H1 (cell line): ENCODE data around the gene GIMAP7. TPM values are rescaled to one million over a fixed set of nuclear protein-coding genes. Genes with fewer than 3 reads are reported as not detected.

Experiments used
- CTCF ChIA-PET: fragments of 300-600 bp; sonication (Branson Sonifier 250); formaldehyde crosslinking; loops from one replicate; lab custom pipeline; 2021; ENCODE audit not compliant: partially characterized antibody; lab: Charles Lee
- POLR2A ChIA-PET: fragments of 300-600 bp; sonication (Branson Sonifier 250); formaldehyde crosslinking; loops from one replicate; lab custom pipeline; 2021; ENCODE audit warnings: inconsistent platforms; ENCODE audit not compliant: partially characterized antibody; lab: Charles Lee
- DNase-seq, 2 experiments: peaks; one replicate each; pipeline versions ENCODE4 v3.0.0 to v3.0.0-alpha.2; 2010 to 2022; ENCODE audit warnings: low spot score in 2 of 2, low read depth in 1 of 2, mixed read lengths in 1 of 2
- FAIRE-seq: peaks from 2 replicates; lab custom pipeline; 2011; peaks lifted over from hg19 to GRCh38; lab: Jason Lieb, UNC
- H2AFZ ChIP-seq: 2 replicates; pipeline ENCODE4 v1.8.1; 2012; ENCODE audit warnings: low read length, inconsistent platforms
- H2AK5ac ChIP-seq: 2 replicates; pipeline ENCODE4 v1.6.1; 2013; ENCODE audit warnings: low read depth, low read length
- H2BK120ac ChIP-seq: replicated peaks from 2 replicates; pipeline ENCODE3; 2013; ENCODE audit warnings: low read depth, low read length, inconsistent platforms
- H2BK12ac ChIP-seq: 2 replicates; pipeline ENCODE4 v1.6.1; 2013; ENCODE audit warnings: low read depth, low read length
- H2BK15ac ChIP-seq: 2 replicates; pipeline ENCODE4 v1.6.1; 2013; ENCODE audit warnings: low read length
- H2BK20ac ChIP-seq: 2 replicates; pipeline ENCODE4 v1.6.1; 2013; ENCODE audit warnings: low read length
- H2BK5ac ChIP-seq: 2 replicates; pipeline ENCODE4 v1.6.1; 2013; ENCODE audit warnings: low read depth, low read length
- H3K14ac ChIP-seq: 2 replicates; pipeline ENCODE4 v1.6.1; 2013; ENCODE audit warnings: inconsistent platforms; ENCODE audit not compliant: insufficient read length
- H3K18ac ChIP-seq: 2 replicates; pipeline ENCODE4 v1.6.1; 2013; ENCODE audit warnings: low read length; ENCODE audit errors: extremely low read depth
- H3K23ac ChIP-seq: 2 replicates; pipeline ENCODE4 v1.6.1; 2013; ENCODE audit warnings: inconsistent platforms; ENCODE audit not compliant: insufficient read length
- H3K23me2 ChIP-seq: 2 replicates; pipeline ENCODE4 v1.6.1; 2013; ENCODE audit warnings: low read depth, low read length
- H3K27ac ChIP-seq: 2 replicates; pipeline ENCODE4 v1.6.1; 2011; ENCODE audit warnings: low read depth, low read length, inconsistent platforms
- H3K27me3 ChIP-seq, 4 experiments: replicated peaks in 1 of 4; 1 replicate in 1 of 4; 2 replicates in 3 of 4; pipeline versions ENCODE4 v1.6.1 to v1.8.1; 2011 to 2013; ENCODE audit warnings: low read length in 3 of 4, mild to moderate bottlenecking in 3 of 4, inconsistent platforms in 2 of 4, mixed read lengths in 2 of 4, moderate library complexity in 1 of 4; ENCODE audit not compliant: control insufficient read depth in 3 of 4, insufficient read depth in 3 of 4; ENCODE audit errors: extremely low read depth in 1 of 4
- H3K36me3 ChIP-seq, 4 experiments: 2 replicates each; pipeline versions ENCODE4 v1.6.1 to v1.8.1; 2011 to 2013; ENCODE audit warnings: mild to moderate bottlenecking in 4 of 4, low read length in 3 of 4, moderate library complexity in 2 of 4, control low read depth in 1 of 4, inconsistent platforms in 1 of 4; ENCODE audit not compliant: insufficient read depth in 4 of 4, control insufficient read depth in 2 of 4
- H3K4ac ChIP-seq: replicated peaks from 2 replicates; pipeline ENCODE3; 2013; ENCODE audit warnings: low read length, low read depth, mixed read lengths, inconsistent platforms; ENCODE audit not compliant: insufficient read length
- H3K4me1 ChIP-seq, 4 experiments: replicated peaks in 1 of 4; 1 replicate in 1 of 4; 2 replicates in 3 of 4; pipeline versions ENCODE4 v1.6.1 to v1.8.1; 2011 to 2013; ENCODE audit warnings: low read length in 3 of 4, inconsistent platforms in 2 of 4, mixed read lengths in 1 of 4; ENCODE audit not compliant: insufficient read depth in 4 of 4, control insufficient read depth in 3 of 4
- H3K4me2 ChIP-seq, 2 experiments: 2 replicates each; pipeline versions ENCODE4 v1.6.1 to v1.8.1; 2011 to 2013; ENCODE audit warnings: low read depth in 2 of 2, low read length in 2 of 2, control low read depth in 1 of 2, inconsistent platforms in 1 of 2, mild to moderate bottlenecking in 1 of 2; ENCODE audit not compliant: insufficient read depth in 1 of 2
- H3K4me3 ChIP-seq, 4 experiments: fragments of 200-600, 300-600 bp in 1 of 4; sonication (generic), shearing (Covaris generic), sonication (Bioruptor Twin) in 1 of 4; 2 replicates each; pipeline versions ENCODE4 v1.5.1 to v1.8.1; 2011 to 2016; ENCODE audit warnings: low read length in 4 of 4, low read depth in 3 of 4, control low read depth in 2 of 4, inconsistent platforms in 2 of 4, mild to moderate bottlenecking in 2 of 4, mixed read lengths in 1 of 4, moderate library complexity in 1 of 4; ENCODE audit not compliant: insufficient read depth in 2 of 4; ENCODE audit errors: extremely low read depth in 1 of 4
- H3K56ac ChIP-seq: replicated peaks from 2 replicates; pipeline ENCODE3; 2013; ENCODE audit warnings: low read depth, mild to moderate bottlenecking, mixed read lengths, low read length, inconsistent platforms; ENCODE audit not compliant: insufficient read length
- H3K79me1 ChIP-seq: 2 replicates; pipeline ENCODE4 v1.6.1; 2013; ENCODE audit warnings: low read depth, low read length, control low read depth
- H3K79me2 ChIP-seq, 2 experiments: 2 replicates each; pipeline versions ENCODE4 v1.6.1 to v1.8.1; 2012 to 2013; ENCODE audit warnings: low read length in 2 of 2, mild to moderate bottlenecking in 2 of 2, inconsistent platforms in 1 of 2; ENCODE audit not compliant: insufficient read depth in 2 of 2, control insufficient read depth in 1 of 2
- H3K9ac ChIP-seq, 4 experiments: replicated peaks in 1 of 4; 1 replicate in 1 of 4; 2 replicates in 3 of 4; pipeline versions ENCODE4 v1.6.1 to v1.8.1; 2011 to 2013; ENCODE audit warnings: low read depth in 3 of 4, low read length in 3 of 4, control low read depth in 2 of 4, mild to moderate bottlenecking in 2 of 4, moderate library complexity in 2 of 4, inconsistent platforms in 1 of 4; ENCODE audit errors: extremely low read depth in 1 of 4
- H3K9me3 ChIP-seq, 2 experiments: 2 replicates each; pipeline versions ENCODE4 v1.6.1 to v1.8.1; 2012 to 2013; ENCODE audit warnings: mild to moderate bottlenecking in 2 of 2, moderate library complexity in 2 of 2, control low read depth in 1 of 2, inconsistent platforms in 1 of 2, low read depth in 1 of 2, low read length in 1 of 2, mixed read lengths in 1 of 2; ENCODE audit not compliant: insufficient read depth in 2 of 2
- H4K20me1 ChIP-seq, 2 experiments: replicated peaks in 1 of 2; 2 replicates each; pipeline versions ENCODE3 to v1.8.1; 2011 to 2013; ENCODE audit warnings: inconsistent platforms in 2 of 2, low read length in 2 of 2, mild to moderate bottlenecking in 1 of 2; ENCODE audit not compliant: insufficient read depth in 2 of 2, control insufficient read depth in 1 of 2
- H4K5ac ChIP-seq: 2 replicates; pipeline ENCODE4 v1.6.1; 2013; ENCODE audit warnings: low read length, low read depth, mixed read lengths, inconsistent platforms; ENCODE audit not compliant: insufficient read length
- H4K8ac ChIP-seq: 2 replicates; pipeline ENCODE4 v1.8.0; 2013; ENCODE audit warnings: mild to moderate bottlenecking, moderate library complexity, low read length, inconsistent platforms; ENCODE audit not compliant: insufficient read depth; ENCODE audit errors: extremely low read depth
- H4K91ac ChIP-seq: replicated peaks from 2 replicates; pipeline ENCODE3; 2013; ENCODE audit warnings: low read length, mixed read lengths, inconsistent platforms; ENCODE audit not compliant: insufficient read length
- CTCF ChIP-seq, 3 experiments: IDR thresholded peaks; 1 replicate in 2 of 3; 2 replicates in 1 of 3; pipeline versions ENCODE4 v1.5.1 to v1.6.1; 2011; ENCODE audit warnings: low read length in 3 of 3, mild to moderate bottlenecking in 3 of 3, inconsistent platforms in 2 of 3, low read depth in 1 of 3, moderate library complexity in 1 of 3; ENCODE audit not compliant: insufficient read depth in 1 of 3; ENCODE audit errors: control extremely low read depth in 1 of 3
- EGR1 ChIP-seq: IDR thresholded peaks from 2 replicates; pipeline ENCODE4 v1.6.1; 2011; ENCODE audit warnings: low read depth, low read length, borderline replicate concordance
- KDM5A ChIP-seq: fragments of 200-600 bp; IDR thresholded peaks from 2 replicates; pipeline ENCODE4 v1.7.1; 2012; ENCODE audit warnings: mild to moderate bottlenecking, low read length, inconsistent platforms, mixed read lengths
- POU5F1 ChIP-seq: IDR thresholded peaks from 2 replicates; pipeline ENCODE4 v1.6.1; 2011; ENCODE audit warnings: low read depth, mild to moderate bottlenecking, low read length, moderate library complexity
- RFX5 ChIP-seq: IDR thresholded peaks from 2 replicates; pipeline ENCODE4 v1.6.1; 2011; ENCODE audit warnings: low read depth, low read length, improper control_type of control experiment, borderline replicate concordance
- SP1 ChIP-seq: IDR thresholded peaks from 2 replicates; pipeline ENCODE4 v1.6.1; 2011; ENCODE audit warnings: low read depth, low read length
- ZNF274 ChIP-seq: IDR thresholded peaks from 2 replicates; pipeline ENCODE4 v1.7.0; 2012; ENCODE audit warnings: low read length, borderline replicate concordance; ENCODE audit errors: extremely low read depth
- WGBS, 2 experiments: shearing (Covaris generic) in 1 of 2; methylation state at CpG; one replicate each; pipeline versions ENCODE4 v1.1.6 to v1.1.7; 2013 to 2015; ENCODE audit warnings: low lambda C conversion rate in 2 of 2, mixed read lengths in 2 of 2, inconsistent platforms in 1 of 2, low coverage in 1 of 2, missing lambda C conversion rate in 1 of 2; ENCODE audit not compliant: insufficient replicate concordance in 2 of 2, insufficient coverage in 1 of 2, insufficient read length in 1 of 2; ENCODE audit errors: extremely low coverage in 1 of 2, missing lambda C conversion rate in 1 of 2; 5-methylcytosine and 5-hydroxymethylcytosine counted together
- polyA plus RNA-seq, 7 experiments: library from polyadenylated mRNA; depleted of rRNA in 3 of 7; stranded (reverse) in 5 of 7; unstranded in 2 of 7; fragments of >200 nt in 5 of 7; fragments of 200-250 nt in 2 of 7; gene quantifications; 1 replicate in 5 of 7; 2 replicates in 1 of 7; 4 replicates in 1 of 7; pipeline versions ENCODE4 v1.2.1 to v1.2.3, GENCODE V29; 2011 to 2013; ENCODE audit warnings: missing spikeins in 2 of 7, mixed read lengths in 2 of 7
- total RNA-seq: library from RNA; stranded (reverse); fragmentation: NEBNext Ultra II Directional; extraction: Animal tissue kit (Norgen Biotek cat#: 25700); gene quantifications from 2 replicates; pipeline ENCODE4 v1.2.1, GENCODE V29; 2021

The GIMAP7 gene
- total and polyA plus RNA-seq, 2 of the 8 experiments (the other 6 are each of a cell fraction or from before 2014, with no cell fraction given), result not detected

GRCh38 chr7:150515248-150516147 lies 826 bp downstream of the GIMAP7 start:
- ChIA-PET CTCF (interaction anchor here (0.6 to 0.7 kb wide), 3 partner anchors 9 to 171 kb away, joined by 3 read pairs; no protein-coding TSS in a partner anchor), POLR2A (interaction anchor here (0.6 kb wide), 1 partner anchor 79 kb away, joined by 3 read pairs; no protein-coding TSS in a partner anchor)
- no peaks in the 10 kb centered on the region for H3K79me1 ChIP-seq
- no peak overlapping the region for H4K5ac ChIP-seq
- H3K9me3 ChIP-seq, result no peaks in the 10 kb centered on the region; a peak in 1 of 4 replicates
- H4K20me1 ChIP-seq, result no peaks in the 10 kb centered on the region
- H3K27ac ChIP-seq, result no peak overlapping the region
- H3K4me3 ChIP-seq, result no peak overlapping the region
- H2BK5ac ChIP-seq, result no peak overlapping the region
- no peak overlapping the region for H2AFZ ChIP-seq
- H2BK12ac ChIP-seq, result no peak overlapping the region
- H3K27me3 ChIP-seq, result no peaks in the 10 kb centered on the region
- no peak overlapping the region for H2AK5ac ChIP-seq
- no peak overlapping the region for H2BK20ac ChIP-seq
- H3K14ac ChIP-seq, result no peak overlapping the region
- H3K18ac ChIP-seq, result no peak overlapping the region
- FAIRE-seq, result no peak
- H2BK15ac ChIP-seq, result no peak overlapping the region
- no peak overlapping the region for H4K91ac ChIP-seq
- no peak overlapping the region for H3K9ac ChIP-seq
- DNase-seq, result no peak
- WGBS, 2 experiments, result 94% methylated on average over 11 of the region's 11 CpGs; no CpG with 5 or more reads in 1 of the 2 experiments
- no peaks in the 10 kb centered on the region for H3K36me3 ChIP-seq
- H3K4me2 ChIP-seq, result no peak overlapping the region
- no peaks in the 10 kb centered on the region for H3K79me2 ChIP-seq
- H2BK120ac ChIP-seq, result no peak overlapping the region
- no peaks in the 10 kb centered on the region for H3K23me2 ChIP-seq
- H3K4me1 ChIP-seq, result peaks cover 0 to 2% (median 0%) of the 10 kb centered on the region in 4 experiments; a peak in 1 of 7 replicates
- no peak overlapping the region for H3K23ac ChIP-seq
- TF ChIP-seq ZNF274 (no peak), CTCF (IDR thresholded peaks at IDR 0.05; ENCODE audit: control extremely low read depth in 1 of 3, insufficient read depth in 1 of 3, low read depth in 1 of 3, low read length in 3 of 3) (no peak), EGR1 (no peak), RFX5 (no peak), POU5F1 (no peak), SP1 (no peak), KDM5A (no peak)
- H3K4ac ChIP-seq, result no peak overlapping the region
- no peak overlapping the region; the same call in 1 of the 2 replicates for H4K8ac ChIP-seq
- no peak overlapping the region for H3K56ac ChIP-seq
